NCI-H1092 (cell line): ENCODE measurements around the gene UBTD1.
"Not testable (repeated sequence)": the region's sequence is repeated elsewhere in the genome, so short reads cannot be mapped to it uniquely, and the experiment has no call there.

Experiments used
- DNase-seq: peaks from one replicate; lab custom pipeline; 2025; lab: John Stamatoyannopoulos, UW

UBTD1 gene

GRCh38 chr10:97563337-97563736, 64.6 kb downstream of the UBTD1 start:
- no peak for DNase-seq

GRCh38 chr10:97564776-97565175, 66.1 kb downstream of the UBTD1 start:
- no peak for DNase-seq

- no peak for DNase-seq
Observed at GRCh38 chr10:97566336-97566996, 67.7 kb downstream of the UBTD1 start.

- DNase-seq = no peak
Observed at GRCh38 chr10:97567891-97568290, 69.2 kb downstream of the UBTD1 start.

GRCh38 chr10:97570146-97570788, 71.5 kb downstream of the UBTD1 start:
- no peak for DNase-seq

- DNase-seq = no peak
Observed at GRCh38 chr10:97570789-97571471, 72.2 kb downstream of the UBTD1 start.

GRCh38 chr10:97571622-97572021, 72.9 kb downstream of the UBTD1 start:
- no peak for DNase-seq

GRCh38 chr10:97572214-97572989, 73.7 kb downstream of the UBTD1 start, which contains the start of gene ANKRD2:
TSS of gene ANKRD2 (plus strand) at chr10:97572779. CDS start at chr10:97572789, 10 bp downstream.
- peak; percentile 17 for DNase-seq

- no peak for DNase-seq
Observed at GRCh38 chr10:97573021-97573420, 74.3 kb downstream of the UBTD1 start.

GRCh38 chr10:97573672-97574071, 74.9 kb downstream of the UBTD1 start:
- no peak for DNase-seq

- DNase-seq = peak; percentile 24
Observed at GRCh38 chr10:97574374-97575126, 75.8 kb downstream of the UBTD1 start.

GRCh38 chr10:97575127-97575668, 76.5 kb downstream of the UBTD1 start:
- DNase-seq = no peak

- DNase-seq = not testable (repeated sequence)
Observed at GRCh38 chr10:97576487-97576886, 77.8 kb downstream of the UBTD1 start.

- DNase-seq = no peak
Observed at GRCh38 chr10:97577701-97578100, 79.0 kb downstream of the UBTD1 start.

- DNase-seq = no peak
Observed at GRCh38 chr10:97578171-97578844, 79.6 kb downstream of the UBTD1 start.

GRCh38 chr10:97580421-97581367, 82.0 kb downstream of the UBTD1 start:
- DNase-seq = no peak

GRCh38 chr10:97582169-97582568, 83.4 kb downstream of the UBTD1 start:
- no peak for DNase-seq

- no peak for DNase-seq
Observed at GRCh38 chr10:97583476-97583875, 84.8 kb downstream of the UBTD1 start.

- DNase-seq = no peak
Observed at GRCh38 chr10:97584060-97584797, 85.5 kb downstream of the UBTD1 start, which contains the start of gene HOGA1. TSS of gene HOGA1 (plus strand) at chr10:97584389. CDS start at chr10:97584704, 315 bp downstream.
